ENCODE data around the gene RPS6KA1.

Gene RPS6KA1

DNA sequence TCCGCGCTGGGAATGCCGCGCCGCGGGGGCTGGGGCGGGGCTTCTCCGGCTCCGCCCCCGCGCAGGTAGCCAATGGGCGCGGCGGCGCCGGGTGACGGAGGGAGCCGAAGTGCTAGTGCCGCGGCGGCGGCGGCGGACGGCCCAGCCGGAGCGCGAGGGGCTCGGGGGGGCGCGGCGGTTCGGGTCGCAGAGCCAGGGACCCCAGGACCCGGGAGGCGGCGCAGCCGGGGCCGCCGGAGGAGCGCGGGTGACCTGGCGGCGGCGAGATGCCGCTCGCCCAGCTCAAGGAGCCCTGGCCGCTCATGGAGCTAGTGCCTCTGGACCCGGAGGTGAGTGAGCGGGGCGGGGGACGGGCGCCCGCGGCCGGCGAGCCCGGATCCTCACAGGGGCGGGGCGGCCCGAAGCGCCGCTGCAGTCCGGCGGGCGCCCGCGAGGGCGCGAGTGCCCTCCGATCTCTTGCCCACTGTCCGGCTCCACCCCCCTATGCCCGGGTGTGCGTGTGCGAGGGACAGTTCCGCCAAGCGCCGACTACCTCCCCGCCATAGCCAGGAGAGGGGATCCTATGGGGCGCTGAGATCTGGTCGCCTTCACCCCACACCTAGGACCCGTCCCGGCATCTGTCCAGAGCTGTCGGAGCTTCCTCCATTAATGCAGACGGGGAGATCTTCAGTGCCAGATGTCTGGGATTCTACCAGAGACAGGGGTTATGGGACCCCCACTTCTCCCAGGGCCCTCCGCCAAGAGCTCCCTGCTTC is at the start of gene RPS6KA1:
Gene RPS6KA1, plus strand, starts transcription at position 107 of the 755 bp plus-strand sequence. Its CDS starts 160 bp downstream, at position 267.
- TF ChIP-seq EZH2phosphoT487 (IDR thresholded peaks at IDR 0.05; ENCODE audit: borderline replicate concordance, low read length), result no peak
- TF ChIP-seq, protein P1, sequence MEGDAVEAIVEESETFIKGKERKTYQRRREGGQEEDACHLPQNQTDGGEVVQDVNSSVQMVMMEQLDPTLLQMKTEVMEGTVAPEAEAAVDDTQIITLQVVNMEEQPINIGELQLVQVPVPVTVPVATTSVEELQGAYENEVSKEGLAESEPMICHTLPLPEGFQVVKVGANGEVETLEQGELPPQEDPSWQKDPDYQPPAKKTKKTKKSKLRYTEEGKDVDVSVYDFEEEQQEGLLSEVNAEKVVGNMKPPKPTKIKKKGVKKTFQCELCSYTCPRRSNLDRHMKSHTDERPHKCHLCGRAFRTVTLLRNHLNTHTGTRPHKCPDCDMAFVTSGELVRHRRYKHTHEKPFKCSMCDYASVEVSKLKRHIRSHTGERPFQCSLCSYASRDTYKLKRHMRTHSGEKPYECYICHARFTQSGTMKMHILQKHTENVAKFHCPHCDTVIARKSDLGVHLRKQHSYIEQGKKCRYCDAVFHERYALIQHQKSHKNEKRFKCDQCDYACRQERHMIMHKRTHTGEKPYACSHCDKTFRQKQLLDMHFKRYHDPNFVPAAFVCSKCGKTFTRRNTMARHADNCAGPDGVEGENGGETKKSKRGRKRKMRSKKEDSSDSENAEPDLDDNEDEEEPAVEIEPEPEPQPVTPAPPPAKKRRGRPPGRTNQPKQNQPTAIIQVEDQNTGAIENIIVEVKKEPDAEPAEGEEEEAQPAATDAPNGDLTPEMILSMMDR (IDR thresholded peaks at IDR 0.05; ENCODE audit: low read depth, low read length, poor library complexity, severe bottlenecking), result no peak
- H3K9me3 ChIP-seq (ENCODE audit: control insufficient read depth, insufficient read depth, low read length), result no peaks in the 10 kb centered on the region
- H3K79me2 ChIP-seq (ENCODE audit: control insufficient read depth, low read length), result peaks cover 16% of the 10 kb centered on the region
- H3K4me1 ChIP-seq (ENCODE audit: control insufficient read depth, low read length), result peaks cover 49% of the 10 kb centered on the region
- H3K27me3 ChIP-seq (ENCODE audit: control insufficient read depth, low read length), result peaks cover 4% of the 10 kb centered on the region; the same call in 1 of the 2 replicates
- peak within 1 kb of the TSS; percentile 94 for H3K4me3 ChIP-seq (ENCODE audit: low read length)
- no peaks in the 10 kb centered on the region for H3F3A ChIP-seq (ENCODE audit: control insufficient read depth, insufficient read depth)
- H3K36me3 ChIP-seq (ENCODE audit: control insufficient read depth, low read length), result no peaks in the 10 kb centered on the region; the same call in 1 of the 2 replicates
- H4K20me1 ChIP-seq (ENCODE audit: control insufficient read depth, insufficient read depth, low read depth, low read length), result no peaks in the 10 kb centered on the region
- no peaks in the 10 kb centered on the region for H3K9me2 ChIP-seq (replicated peaks; ENCODE audit: control insufficient read depth, low read length)
- no peak within 1 kb of the TSS for H3K27ac ChIP-seq (ENCODE audit: low read depth, low read length)
- peak within 1 kb of the TSS; percentile 89 for H3K4me2 ChIP-seq (ENCODE audit: low read length)

- no peak overlapping the region for H3K4me3 ChIP-seq (ENCODE audit: low read length)
- H3K27ac ChIP-seq (ENCODE audit: low read depth, low read length), result no peak overlapping the region
Measured at GRCh38 chr1:26482921-26483320, 46.6 kb upstream of the RPS6KA1 start.

DNA sequence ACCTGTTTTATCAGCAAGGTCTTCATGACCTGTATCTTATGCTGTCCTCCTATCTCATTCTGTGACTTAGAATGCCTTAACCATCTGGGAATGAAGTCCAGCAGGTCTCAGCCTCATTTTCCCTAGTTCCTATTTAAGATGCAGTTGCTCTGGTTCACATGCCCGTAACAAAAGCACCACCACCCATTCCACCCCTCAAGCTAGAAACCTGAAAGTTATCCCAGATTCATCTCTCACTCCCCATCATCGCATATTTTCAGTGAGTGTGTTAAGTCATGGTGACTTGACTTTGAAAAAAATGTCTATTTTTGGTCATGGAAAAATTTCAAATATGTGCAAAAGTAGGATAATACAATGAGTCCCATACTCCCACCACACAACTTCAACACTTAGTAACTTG is 45.6 kb upstream of the RPS6KA1 start:
- H3K4me2 ChIP-seq (ENCODE audit: low read length), result no peak overlapping the region
- H3F3A ChIP-seq (ENCODE audit: control insufficient read depth, insufficient read depth), result peaks cover 6% of the 10 kb centered on the region
- no peaks in the 10 kb centered on the region for H3K27me3 ChIP-seq (ENCODE audit: control insufficient read depth, low read length)
- H3K4me1 ChIP-seq (ENCODE audit: control insufficient read depth, low read length), result no peaks in the 10 kb centered on the region
- no peaks in the 10 kb centered on the region for H3K9me2 ChIP-seq (replicated peaks; ENCODE audit: control insufficient read depth, low read length)
- no peaks in the 10 kb centered on the region for H3K36me3 ChIP-seq (ENCODE audit: control insufficient read depth, low read length)
- no peaks in the 10 kb centered on the region for H3K79me2 ChIP-seq (ENCODE audit: control insufficient read depth, low read length)
- no peaks in the 10 kb centered on the region for H4K20me1 ChIP-seq (ENCODE audit: control insufficient read depth, insufficient read depth, low read depth, low read length)
- TF ChIP-seq, protein P1 (IDR thresholded peaks at IDR 0.05; ENCODE audit: low read depth, low read length, poor library complexity, severe bottlenecking), result no peak
- no peak overlapping the region for H3K4me3 ChIP-seq (ENCODE audit: low read length)
- H3K9me3 ChIP-seq (ENCODE audit: control insufficient read depth, insufficient read depth, low read length), result no peaks in the 10 kb centered on the region
- H3K27ac ChIP-seq (ENCODE audit: low read depth, low read length), result no peak overlapping the region

More at GRCh38 chr1:26482921-26483320, 46.6 kb upstream of the RPS6KA1 start:
- Histone ChIP-seq H3K9me3 (ENCODE audit: control insufficient read depth, insufficient read depth, low read length) (no peaks in the 10 kb centered on the region), H3K4me1 (ENCODE audit: control insufficient read depth, low read length) (no peaks in the 10 kb centered on the region), H3F3A (ENCODE audit: control insufficient read depth, insufficient read depth) (peaks cover 14% of the 10 kb centered on the region), H3K4me2 (ENCODE audit: low read length) (no peak overlapping the region), H3K9me2 (replicated peaks; ENCODE audit: control insufficient read depth, low read length) (no peaks in the 10 kb centered on the region), H3K27me3 (ENCODE audit: control insufficient read depth, low read length) (no peaks in the 10 kb centered on the region), H4K20me1 (ENCODE audit: control insufficient read depth, insufficient read depth, low read depth, low read length) (no peaks in the 10 kb centered on the region), H3K36me3 (ENCODE audit: control insufficient read depth, low read length) (no peaks in the 10 kb centered on the region), H3K79me2 (ENCODE audit: control insufficient read depth, low read length) (no peaks in the 10 kb centered on the region)
- TF ChIP-seq, protein P1 (IDR thresholded peaks at IDR 0.05; ENCODE audit: low read depth, low read length, poor library complexity, severe bottlenecking), result no peak
- TF ChIP-seq EZH2phosphoT487 (IDR thresholded peaks at IDR 0.05; ENCODE audit: borderline replicate concordance, low read length), result no peak

All from DOHH2 (cell line).